Calu3 (cell line): ENCODE results near the gene CTCF. TPM values are rescaled to one million over a fixed set of nuclear protein-coding genes. Genes with fewer than 3 reads are reported as not detected.

ENCODE experiments used
- BruUV-seq: library from RNA; stranded (reverse); fragments of 400-500 nt; replicated peaks from 2 replicates; lab custom pipeline; 2021; lab: Mats Ljungman, UMichigan
- CTCF ChIA-PET: fragments of 300-600 bp; sonication (Branson Sonifier 250); formaldehyde crosslinking; loops from one replicate; lab custom pipeline; 2022; ENCODE audit warnings: antibody characterized with exemption; lab: Charles Lee
- DNase-seq: peaks from one replicate; pipeline ENCODE4 v3.0.0; 2022
- H3K27ac Mint-ChIP-seq: one replicate; pipeline ENCODE4 v1.8.0; 2022; ENCODE audit warnings: mixed read lengths; ENCODE audit not compliant: unreplicated experiment
- H3K27me3 Mint-ChIP-seq: one replicate; pipeline ENCODE4 v1.8.0; 2022; ENCODE audit warnings: mixed read lengths; ENCODE audit not compliant: unreplicated experiment
- H3K36me3 Mint-ChIP-seq: one replicate; pipeline ENCODE4 v1.8.0; 2022; ENCODE audit warnings: mild to moderate bottlenecking, moderate library complexity, mixed read lengths; ENCODE audit not compliant: insufficient read depth, unreplicated experiment
- H3K4me1 Mint-ChIP-seq: one replicate; pipeline ENCODE4 v1.8.0; 2022; ENCODE audit warnings: mild to moderate bottlenecking, low read depth, mixed read lengths; ENCODE audit not compliant: unreplicated experiment
- H3K4me3 Mint-ChIP-seq: one replicate; pipeline ENCODE4 v1.8.0; 2022; ENCODE audit warnings: mild to moderate bottlenecking, low read depth, moderate library complexity, mixed read lengths; ENCODE audit not compliant: unreplicated experiment
- H3K9me3 Mint-ChIP-seq: one replicate; pipeline ENCODE4 v1.8.0; 2022; ENCODE audit warnings: low read depth, mixed read lengths; ENCODE audit not compliant: unreplicated experiment
- intact Hi-C: fragments of 100-400 bp; cut with micrococcal nuclease; formaldehyde crosslinking; loops from one replicate; pipeline ENCODE4 v1.10.0; 2022; ENCODE audit not compliant: unreplicated experiment
- total RNA-seq: library from RNA; stranded (reverse); gene quantifications from 2 replicates; pipeline ENCODE4 v1.2.3, GENCODE V29; 2022
- TF ChIP-seq, protein P1 (sequence below): fragments of 200-600 bp; IDR thresholded peaks from one replicate; pipeline ENCODE4 v1.8.0; 2022; ENCODE audit warnings: antibody characterized with exemption; ENCODE audit not compliant: unreplicated experiment

CTCF gene
- total RNA-seq, 1 experiment from 2014 or later, result 52.1 TPM

DNA sequence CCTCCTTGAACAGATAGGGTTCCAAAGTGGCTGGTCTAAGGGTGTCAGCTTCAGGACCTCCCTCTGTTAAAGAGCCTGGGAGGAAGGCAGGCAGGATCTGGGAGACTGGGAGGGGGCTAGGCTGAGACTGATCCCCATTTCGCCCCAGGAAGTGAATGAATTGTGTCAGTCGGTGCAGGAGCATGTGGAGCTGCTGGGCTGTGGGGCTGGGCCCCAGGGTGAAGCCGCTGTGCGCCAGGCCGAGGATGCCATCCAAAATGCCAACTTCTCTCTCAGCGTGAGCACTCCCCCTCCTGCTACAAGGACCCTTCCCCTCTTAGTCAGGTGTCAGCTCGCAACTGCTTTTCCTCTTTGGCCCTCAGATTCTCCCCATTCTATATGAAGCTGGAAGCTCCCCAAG, 88.7 kb downstream of the CTCF start:
- intact Hi-C loops, result no loop called here
- DNase-seq, result no peak
- peaks cover 15% of the 10 kb centered on the region for H3K36me3 Mint-ChIP-seq
- H3K27me3 Mint-ChIP-seq, result peaks cover 96% of the 10 kb centered on the region
- TF ChIP-seq, protein P1, sequence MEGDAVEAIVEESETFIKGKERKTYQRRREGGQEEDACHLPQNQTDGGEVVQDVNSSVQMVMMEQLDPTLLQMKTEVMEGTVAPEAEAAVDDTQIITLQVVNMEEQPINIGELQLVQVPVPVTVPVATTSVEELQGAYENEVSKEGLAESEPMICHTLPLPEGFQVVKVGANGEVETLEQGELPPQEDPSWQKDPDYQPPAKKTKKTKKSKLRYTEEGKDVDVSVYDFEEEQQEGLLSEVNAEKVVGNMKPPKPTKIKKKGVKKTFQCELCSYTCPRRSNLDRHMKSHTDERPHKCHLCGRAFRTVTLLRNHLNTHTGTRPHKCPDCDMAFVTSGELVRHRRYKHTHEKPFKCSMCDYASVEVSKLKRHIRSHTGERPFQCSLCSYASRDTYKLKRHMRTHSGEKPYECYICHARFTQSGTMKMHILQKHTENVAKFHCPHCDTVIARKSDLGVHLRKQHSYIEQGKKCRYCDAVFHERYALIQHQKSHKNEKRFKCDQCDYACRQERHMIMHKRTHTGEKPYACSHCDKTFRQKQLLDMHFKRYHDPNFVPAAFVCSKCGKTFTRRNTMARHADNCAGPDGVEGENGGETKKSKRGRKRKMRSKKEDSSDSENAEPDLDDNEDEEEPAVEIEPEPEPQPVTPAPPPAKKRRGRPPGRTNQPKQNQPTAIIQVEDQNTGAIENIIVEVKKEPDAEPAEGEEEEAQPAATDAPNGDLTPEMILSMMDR, result no peak
- no peak overlapping the region for H3K4me3 Mint-ChIP-seq
- H3K27ac Mint-ChIP-seq, result no peak overlapping the region
- no TSS peak for BruUV-seq
- no peaks in the 10 kb centered on the region for H3K4me1 Mint-ChIP-seq
- H3K9me3 Mint-ChIP-seq, result no peaks in the 10 kb centered on the region
- CTCF ChIA-PET, result interaction anchor here (0.8 to 1.0 kb wide), 2 partner anchors 9 to 83 kb away, joined by 3 to 5 read pairs; partner anchors contain the start of gene ACD

DNA sequence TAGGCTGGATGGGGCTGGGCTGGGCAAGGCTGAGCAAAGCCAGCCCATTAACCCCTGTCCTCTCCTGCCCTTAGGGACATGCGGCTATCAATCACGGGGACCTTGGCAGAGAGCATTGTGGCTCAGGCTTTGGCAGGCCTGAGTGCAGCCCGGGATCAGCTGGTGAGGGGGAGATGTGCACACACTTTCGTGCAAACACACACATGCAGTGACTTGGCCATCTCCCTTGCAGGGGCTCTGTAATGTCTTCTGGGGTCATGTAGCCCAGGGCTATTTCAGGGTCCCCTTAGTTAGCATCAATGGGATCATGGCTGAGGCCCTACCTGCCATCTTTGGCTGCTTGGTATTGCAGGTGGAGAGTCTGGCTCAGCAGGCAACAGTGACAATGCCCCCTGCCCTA, 89.5 kb downstream of the CTCF start:
- intact Hi-C loops, result no loop called here
- H3K4me1 Mint-ChIP-seq, result no peaks in the 10 kb centered on the region

DNA sequence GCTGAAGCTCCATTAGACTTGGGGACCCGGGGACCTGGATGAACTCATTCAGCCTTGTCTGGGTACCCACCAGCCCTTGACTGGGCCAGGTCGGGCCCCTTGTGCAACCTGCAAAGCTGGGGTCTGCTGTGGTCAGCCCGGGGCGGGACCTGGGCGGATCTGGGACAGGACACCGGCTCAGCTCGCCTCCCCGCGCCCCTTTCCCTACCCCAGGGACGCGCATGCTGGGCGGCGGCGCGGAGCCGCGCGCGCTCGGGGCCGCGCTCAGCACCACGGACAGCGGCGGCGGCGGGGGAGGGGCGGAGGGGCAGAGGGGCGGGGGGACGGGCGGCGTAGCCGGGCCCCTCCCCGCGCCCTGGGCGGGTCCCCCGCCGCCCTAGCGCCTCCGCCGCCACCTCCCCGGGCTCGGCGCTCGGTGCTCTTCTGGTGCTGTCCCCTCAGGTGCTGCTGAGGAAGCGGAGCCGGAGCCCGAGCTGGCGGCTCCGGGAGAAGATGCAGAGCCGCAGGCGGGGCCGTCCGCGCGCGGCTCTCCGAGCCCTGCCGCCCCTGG, 90.3 kb downstream of the CTCF start:
- CTCF ChIA-PET, result interaction anchor here (1.0 kb wide), 1 partner anchor 132 kb away, joined by 3 read pairs; no protein-coding TSS in a partner anchor
- Mint-ChIP-seq H3K9me3 (no peaks in the 10 kb centered on the region), H3K4me1 (no peaks in the 10 kb centered on the region), H3K27me3 (peaks cover 81% of the 10 kb centered on the region), H3K27ac (no peak overlapping the region), H3K36me3 (peaks cover 16% of the 10 kb centered on the region), H3K4me3 (peak overlapping the region; percentile 57)
- TF ChIP-seq, protein P1, result no peak
- intact Hi-C loops, result no loop called here
- peak; percentile 60 for DNase-seq
- BruUV-seq, result no TSS peak

More for the DNA sequence above, 89.5 kb downstream of the CTCF start:
- no peak for DNase-seq
- peaks cover 89% of the 10 kb centered on the region for H3K27me3 Mint-ChIP-seq
- no peak overlapping the region for H3K27ac Mint-ChIP-seq
- peak overlapping the region; percentile 44 for H3K4me3 Mint-ChIP-seq
- peaks cover 15% of the 10 kb centered on the region for H3K36me3 Mint-ChIP-seq
- no peaks in the 10 kb centered on the region for H3K9me3 Mint-ChIP-seq
- CTCF ChIA-PET, result interaction anchor here (1.0 kb wide), 1 partner anchor 131 kb away, joined by 3 read pairs; no protein-coding TSS in a partner anchor
- no TSS peak for BruUV-seq
- TF ChIP-seq, protein P1, result no peak

DNA sequence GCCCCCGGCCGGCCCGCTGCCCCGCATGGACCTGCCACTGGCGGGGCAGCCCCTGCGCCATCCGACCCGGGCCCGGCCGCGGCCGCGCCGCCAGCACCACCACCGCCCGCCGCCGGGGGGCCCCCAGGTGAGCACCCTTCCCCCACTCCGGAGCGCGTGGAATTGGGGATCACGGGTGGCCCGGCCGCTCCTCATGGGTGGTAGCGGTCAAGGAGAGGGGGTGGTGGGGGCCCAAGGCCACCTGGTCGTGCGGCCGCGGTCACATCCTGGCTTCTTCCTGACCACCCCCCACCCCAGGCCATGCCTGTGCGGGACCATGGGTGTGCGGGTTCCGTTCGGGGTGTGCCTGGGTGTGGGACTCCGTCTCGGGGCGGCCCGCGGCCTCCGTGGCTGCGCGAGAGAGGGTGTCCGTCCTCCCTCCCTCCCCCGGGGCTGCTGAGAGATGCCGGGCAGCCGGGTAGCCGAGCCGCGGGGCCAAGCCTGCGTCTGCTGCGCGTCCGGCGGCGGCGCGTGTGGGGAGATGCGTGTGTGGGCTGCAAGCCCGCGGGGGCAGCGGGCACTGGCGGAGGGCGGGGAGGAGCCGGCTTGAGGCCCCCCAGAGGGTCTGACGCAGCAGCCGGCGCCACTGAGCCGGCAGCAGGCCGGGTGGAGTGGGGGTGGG, 90.9 kb downstream of the CTCF start:
- Mint-ChIP-seq H3K4me3 (peak overlapping the region; percentile 57), H3K4me1 (no peaks in the 10 kb centered on the region), H3K36me3 (peaks cover 21% of the 10 kb centered on the region), H3K27ac (no peak overlapping the region), H3K27me3 (peaks cover 75% of the 10 kb centered on the region), H3K9me3 (no peaks in the 10 kb centered on the region)
- intact Hi-C loops, result no loop called here
- peak; percentile 48 for DNase-seq
- no TSS peak for BruUV-seq
- TF ChIP-seq, protein P1, result peak; percentile 64
- CTCF ChIA-PET, result no interaction called here
